Suppressor macrophage treated with lipopolysaccharide for 4 hours (primary cell): ENCODE data around the gene SLC25A18.

ENCODE experiments used
- DNase-seq: peaks from one replicate; pipeline ENCODE4 v3.0.0-alpha.2; 2020

Gene SLC25A18

GRCh38 chr22:17570851-17571631 is 7.7 kb downstream of the SLC25A18 start:
- DNase-seq: no peak

GRCh38 chr22:17575151-17575550 is 11.9 kb downstream of the SLC25A18 start:
- no peak for DNase-seq

DNA sequence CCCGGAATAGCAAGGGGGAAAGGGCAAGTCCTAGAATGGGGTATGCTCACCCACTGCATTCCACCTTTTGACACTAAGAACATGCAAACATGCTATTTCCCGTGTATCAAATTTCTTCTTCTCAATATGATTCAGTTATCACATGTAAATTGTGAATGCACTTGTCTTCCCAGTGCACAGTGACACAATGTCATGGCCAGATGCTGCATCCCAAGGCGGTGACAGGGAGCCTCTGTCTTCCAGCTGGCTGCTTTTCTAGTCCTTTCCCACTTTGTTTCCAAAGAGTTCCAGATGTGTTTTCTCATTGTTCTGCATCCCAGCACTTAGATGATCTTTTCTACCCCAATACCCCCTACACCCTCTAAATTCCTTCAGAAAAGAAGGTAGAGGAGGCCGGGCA is 12.4 kb downstream of the SLC25A18 start:
- DNase-seq: no peak

GRCh38 chr22:17576470-17576869 is 13.2 kb downstream of the SLC25A18 start:
- DNase-seq: no peak

GRCh38 chr22:17578136-17578754 is 14.9 kb downstream of the SLC25A18 start:
- DNase-seq: no peak

DNA sequence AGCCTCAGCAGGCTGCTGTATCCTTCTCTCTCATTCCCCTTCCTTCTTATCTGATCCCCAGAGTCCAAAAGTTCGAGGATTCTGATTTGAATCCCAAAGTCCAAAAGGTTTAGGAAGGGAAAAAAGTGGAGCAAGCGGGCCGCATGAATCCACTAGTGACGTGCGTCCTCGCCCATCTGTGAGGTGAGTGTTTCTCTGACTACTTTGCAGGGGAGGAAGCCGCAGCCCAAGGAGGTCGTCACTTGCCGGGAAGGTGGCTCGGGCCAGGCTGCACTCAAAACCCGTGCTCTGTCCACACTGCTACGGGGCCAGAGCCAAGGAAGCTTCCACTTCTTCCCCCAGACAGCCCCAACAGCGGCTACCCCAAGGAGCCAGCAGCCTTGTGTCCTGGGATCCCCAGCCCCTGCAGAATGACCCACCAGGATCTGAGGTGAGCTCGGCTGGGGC is 16.3 kb downstream of the SLC25A18 start:
- DNase-seq: no peak

DNA sequence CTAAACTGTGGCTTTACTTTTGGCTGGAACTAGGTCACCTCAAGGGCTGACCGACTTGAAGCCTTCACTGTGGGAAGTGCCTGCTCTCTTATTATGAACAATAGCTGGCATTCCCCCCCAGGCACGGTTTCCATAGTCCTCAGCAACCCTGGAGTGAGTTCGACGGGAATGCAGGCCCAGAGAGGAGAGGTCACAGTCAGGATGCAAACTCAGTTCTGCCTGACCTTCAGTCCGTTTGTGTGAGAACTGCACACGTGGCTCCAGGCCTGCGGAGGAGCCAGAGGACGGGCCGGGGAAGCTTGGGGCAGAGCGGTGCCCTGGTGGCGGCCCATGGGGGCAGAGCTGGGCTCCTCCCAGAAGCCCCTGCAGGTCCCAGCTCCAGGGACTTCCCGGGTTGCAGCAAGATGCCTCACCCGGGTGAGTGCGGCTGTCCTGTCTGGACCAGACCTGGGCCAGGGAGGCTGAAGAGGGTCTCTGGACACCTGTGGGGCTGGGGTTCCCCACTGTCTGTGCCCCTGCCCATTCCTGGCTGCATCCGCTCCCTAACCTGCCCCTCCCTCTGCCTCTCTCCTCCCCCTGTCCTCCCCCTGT is 17.2 kb downstream of the SLC25A18 start:
- DNase-seq: no peak

- DNase-seq: no peak
Observed at GRCh38 chr22:17581056-17581455, 17.8 kb downstream of the SLC25A18 start.

GRCh38 chr22:17581631-17582030 is 18.3 kb downstream of the SLC25A18 start:
- DNase-seq: no peak

GRCh38 chr22:17583151-17583550 is 19.9 kb downstream of the SLC25A18 start:
- no peak for DNase-seq

DNA sequence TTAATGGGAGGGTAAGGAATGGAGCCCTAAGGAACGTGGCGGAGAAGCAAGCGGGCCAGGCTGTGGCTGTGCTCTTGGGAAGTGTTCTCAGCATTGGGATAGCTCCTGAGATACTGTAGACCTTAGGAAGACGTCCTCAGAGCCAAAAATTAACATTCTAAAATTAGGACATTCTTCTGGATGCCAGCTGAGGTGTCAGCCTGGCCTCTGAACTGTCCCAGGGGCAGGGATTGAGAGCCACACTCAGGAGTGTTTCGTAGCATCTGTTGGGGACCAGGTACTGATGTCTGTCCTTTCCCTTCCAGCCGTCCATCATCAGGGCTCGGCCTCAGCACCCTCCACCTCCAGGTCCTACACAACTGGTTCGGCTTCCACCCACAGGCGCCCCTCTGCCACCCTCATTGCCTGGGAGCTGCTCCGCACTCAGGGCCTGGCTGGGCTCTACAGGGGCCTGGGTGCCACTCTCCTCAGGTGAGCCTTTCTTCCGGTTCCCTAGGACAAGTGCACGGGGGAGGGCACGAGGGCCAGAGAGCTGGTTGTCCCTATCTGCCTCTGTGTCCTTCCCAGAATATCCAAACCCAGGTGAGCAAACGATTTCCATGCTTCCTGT is 23.6 kb downstream of the SLC25A18 start:
- DNase-seq: no peak

DNA sequence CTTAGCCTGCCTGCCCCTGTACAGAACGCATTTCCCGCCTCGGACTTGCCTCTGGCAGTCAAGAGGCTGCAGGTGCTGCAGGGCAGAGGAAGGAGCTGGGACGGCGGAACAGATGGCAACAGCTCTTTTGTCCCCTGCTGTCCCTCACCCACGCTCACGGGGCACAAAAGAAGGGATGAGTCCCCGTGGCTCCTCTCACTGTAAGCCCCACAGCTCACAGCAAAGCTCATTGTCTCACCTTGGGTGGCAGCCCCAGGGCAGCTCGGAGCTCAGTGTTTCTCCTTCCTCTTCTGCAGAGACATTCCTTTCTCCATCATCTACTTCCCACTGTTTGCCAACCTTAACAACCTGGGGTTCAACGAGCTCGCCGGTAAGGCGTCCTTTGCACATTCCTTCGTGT is 24.3 kb downstream of the SLC25A18 start:
- no peak for DNase-seq

- DNase-seq: no peak
Observed at GRCh38 chr22:17588606-17589005, 25.3 kb downstream of the SLC25A18 start.

DNA sequence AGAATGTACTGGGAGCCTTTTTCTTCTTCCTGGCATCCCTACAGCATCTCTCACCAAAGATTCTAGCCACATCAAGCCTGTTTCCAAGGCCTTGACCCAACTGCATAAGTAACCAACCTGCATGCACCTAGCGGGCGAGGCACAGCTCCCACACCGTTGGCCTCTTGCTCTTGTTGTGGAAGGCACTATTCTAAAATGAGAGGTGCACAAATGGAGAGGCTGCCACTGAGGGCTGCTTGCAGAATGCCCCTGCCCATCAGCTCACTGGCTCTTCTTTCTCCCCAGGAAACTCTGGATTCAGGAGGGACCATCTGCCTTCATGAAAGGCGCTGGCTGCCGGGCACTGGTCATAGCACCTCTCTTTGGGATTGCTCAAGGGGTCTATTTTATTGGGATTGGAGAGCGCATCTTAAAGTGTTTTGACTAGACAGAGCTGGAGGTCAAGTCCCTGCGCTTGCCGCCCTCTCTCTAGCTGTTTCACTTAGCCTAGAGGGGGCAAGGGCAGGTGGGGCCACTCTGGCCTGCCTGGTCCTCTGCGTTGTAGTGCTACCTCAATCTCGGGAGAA is 26.6 kb downstream of the SLC25A18 start:
- DNase-seq: no peak

DNA sequence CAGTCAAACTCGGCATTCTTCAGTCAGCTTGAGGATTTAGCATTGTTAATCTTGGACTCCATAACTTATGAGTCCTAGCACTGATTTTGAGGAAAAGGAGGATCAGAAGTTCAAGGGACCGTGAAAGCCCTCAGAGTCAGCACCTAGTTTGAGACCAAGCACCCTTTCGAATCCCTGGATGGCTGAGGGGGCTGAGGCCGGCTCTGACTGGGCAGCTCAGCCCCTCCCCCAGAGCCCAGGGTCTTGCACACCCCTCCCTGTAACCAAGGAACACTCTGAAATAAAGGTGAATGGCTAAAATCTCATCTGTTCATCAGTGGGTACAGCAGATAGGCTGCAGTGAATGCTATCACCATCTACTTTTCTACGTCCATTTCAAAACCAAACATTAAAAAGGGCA is 27.3 kb downstream of the SLC25A18 start:
- no peak for DNase-seq

DNA sequence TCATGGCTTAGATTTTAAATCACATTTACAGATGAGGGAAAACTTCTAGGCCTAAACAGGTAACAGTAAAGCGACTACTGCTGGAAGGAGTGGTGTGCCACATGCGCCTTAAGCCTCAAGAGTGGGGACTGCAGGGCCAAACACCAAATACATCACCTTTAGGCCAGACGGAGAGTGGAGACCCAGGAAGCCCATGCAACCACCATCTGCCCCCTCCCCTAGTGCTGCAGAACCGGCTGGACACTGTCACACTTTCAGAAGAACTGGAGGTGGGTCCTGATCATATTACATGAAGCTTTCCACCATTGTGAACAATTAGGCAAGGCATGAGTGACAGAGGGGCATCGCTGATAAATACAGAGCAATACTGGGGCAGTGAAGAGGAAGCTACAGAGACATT is 28.9 kb downstream of the SLC25A18 start:
- DNase-seq: no peak

GRCh38 chr22:17596226-17596625 is 32.9 kb downstream of the SLC25A18 start:
- no peak for DNase-seq

DNA sequence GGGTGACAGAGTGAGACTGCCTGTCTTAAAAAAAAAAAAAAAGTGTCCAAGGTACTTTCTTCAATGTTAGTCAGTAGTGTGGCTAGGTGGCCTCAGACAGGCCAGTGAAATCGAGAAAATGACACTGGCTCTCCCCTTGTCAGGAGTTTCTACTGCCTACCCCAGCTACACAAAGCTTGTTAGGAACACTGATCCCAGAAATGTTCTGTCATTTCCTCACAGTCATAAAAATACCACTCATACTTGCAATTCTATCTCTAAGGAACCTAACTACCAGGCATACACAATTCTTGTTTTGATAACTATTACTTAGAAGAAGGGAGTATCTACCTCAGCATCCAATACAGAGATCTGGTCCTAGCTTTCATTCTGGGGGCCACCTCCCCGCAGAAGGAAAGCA is 33.9 kb downstream of the SLC25A18 start:
- DNase-seq: no peak

GRCh38 chr22:17598318-17598717 is 35.0 kb downstream of the SLC25A18 start:
- DNase-seq: no peak

GRCh38 chr22:17601031-17601430 is 37.7 kb downstream of the SLC25A18 start:
- DNase-seq: no peak

- DNase-seq: no peak
Observed at GRCh38 chr22:17603668-17604067, 40.4 kb downstream of the SLC25A18 start.

- no peak for DNase-seq
Observed at GRCh38 chr22:17606496-17606895, 43.2 kb downstream of the SLC25A18 start.

DNA sequence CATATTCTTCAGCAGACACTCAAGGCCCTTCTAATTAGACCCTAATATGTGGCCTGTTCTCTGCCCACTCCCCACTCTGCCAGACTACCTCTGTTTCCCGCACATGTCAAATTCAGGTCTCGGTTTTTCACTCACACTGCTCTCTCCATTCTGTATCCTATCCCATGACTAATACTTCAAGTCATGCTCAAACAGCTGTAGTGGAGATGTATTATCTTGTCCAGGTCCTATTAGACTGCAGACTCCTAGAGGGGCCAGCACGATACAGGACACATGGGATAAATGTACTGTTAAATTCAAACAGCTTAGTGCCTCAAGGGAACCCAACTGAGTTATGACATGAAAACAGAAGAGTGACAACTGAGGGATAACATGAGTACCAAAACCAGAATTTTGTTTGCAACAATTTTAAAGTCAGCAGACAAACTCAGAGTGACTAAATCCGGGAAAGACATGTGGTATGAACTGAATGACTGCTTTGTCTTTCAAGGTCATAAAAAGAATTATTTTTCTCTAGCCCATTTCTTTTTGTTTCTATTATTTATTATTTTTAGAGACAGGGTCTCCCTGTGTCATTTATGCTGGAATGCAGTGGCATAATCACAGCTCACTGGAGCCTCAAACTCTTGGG is 44.7 kb downstream of the SLC25A18 start:
- DNase-seq: no peak
